NCI-H446 treated with DMSO at 0.1 percent for 48 hours (cell line): ENCODE measurements around the gene ANKS1A.

ENCODE experiments used
- DNase-seq: peaks from one replicate; lab custom pipeline; 2025; lab: John Stamatoyannopoulos, UW

ANKS1A gene

GRCh38 chr6:35069262-35069661, 180.2 kb downstream of the ANKS1A start:
- no peak for DNase-seq

- no peak for DNase-seq
Measured at GRCh38 chr6:35070111-35070510, 181.1 kb downstream of the ANKS1A start.

GRCh38 chr6:35071347-35071994, 182.4 kb downstream of the ANKS1A start:
- no peak for DNase-seq

GRCh38 chr6:35072051-35072697, 183.1 kb downstream of the ANKS1A start:
- no peak for DNase-seq

GRCh38 chr6:35072698-35073055, 183.6 kb downstream of the ANKS1A start:
- DNase-seq: no peak

- no peak for DNase-seq
Measured at GRCh38 chr6:35073211-35073610, 184.2 kb downstream of the ANKS1A start.

- DNase-seq: no peak
Measured at GRCh38 chr6:35073766-35074471, 184.9 kb downstream of the ANKS1A start.

- no peak for DNase-seq
Measured at GRCh38 chr6:35076997-35077712, 188.1 kb downstream of the ANKS1A start.

- no peak for DNase-seq
Measured at GRCh38 chr6:35077713-35078105, 188.7 kb downstream of the ANKS1A start.

- no peak for DNase-seq
Measured at GRCh38 chr6:35078226-35078850, 189.3 kb downstream of the ANKS1A start.

GRCh38 chr6:35078896-35079295, 189.8 kb downstream of the ANKS1A start:
- DNase-seq: no peak

- no peak for DNase-seq
Measured at GRCh38 chr6:35079311-35080000, 190.4 kb downstream of the ANKS1A start.

- DNase-seq: no peak
Measured at GRCh38 chr6:35080016-35080680, 191.1 kb downstream of the ANKS1A start.

GRCh38 chr6:35080821-35081425, 191.9 kb downstream of the ANKS1A start:
- no peak for DNase-seq

GRCh38 chr6:35081426-35081851, 192.4 kb downstream of the ANKS1A start:
- DNase-seq: no peak

GRCh38 chr6:35082046-35082732, 193.1 kb downstream of the ANKS1A start:
- no peak for DNase-seq

- DNase-seq: no peak
Measured at GRCh38 chr6:35082733-35083403, 193.8 kb downstream of the ANKS1A start.

- DNase-seq: no peak
Measured at GRCh38 chr6:35083507-35083906, 194.5 kb downstream of the ANKS1A start.

- no peak for DNase-seq
Measured at GRCh38 chr6:35084041-35084491, 195.0 kb downstream of the ANKS1A start.
